OCI-LY7 (cell line): ENCODE measurements around the gene TMOD3.

ENCODE experiments used
- EZH2phosphoT487 ChIP-seq: fragments of 200-600 bp; sonication (generic); IDR thresholded peaks from 2 replicates; pipeline ENCODE4 v1.6.1; 2018; ENCODE audit warnings: low read depth, borderline replicate concordance, mild to moderate bottlenecking, mixed run types, antibody characterized with exemption, low read length, moderate library complexity, mixed read lengths
- TF ChIP-seq, protein P1 (sequence below): fragments of 200-600 bp; sonication (generic); conservative IDR thresholded peaks from 2 replicates; pipeline ENCODE4 v1.5.1; 2014; ENCODE audit warnings: mild to moderate bottlenecking, antibody characterized with exemption, low read length, moderate library complexity, mixed read lengths

GRCh38 chr15:51861557-51862359 lies 32.3 kb downstream of the TMOD3 start:
- TF ChIP-seq, protein P1, sequence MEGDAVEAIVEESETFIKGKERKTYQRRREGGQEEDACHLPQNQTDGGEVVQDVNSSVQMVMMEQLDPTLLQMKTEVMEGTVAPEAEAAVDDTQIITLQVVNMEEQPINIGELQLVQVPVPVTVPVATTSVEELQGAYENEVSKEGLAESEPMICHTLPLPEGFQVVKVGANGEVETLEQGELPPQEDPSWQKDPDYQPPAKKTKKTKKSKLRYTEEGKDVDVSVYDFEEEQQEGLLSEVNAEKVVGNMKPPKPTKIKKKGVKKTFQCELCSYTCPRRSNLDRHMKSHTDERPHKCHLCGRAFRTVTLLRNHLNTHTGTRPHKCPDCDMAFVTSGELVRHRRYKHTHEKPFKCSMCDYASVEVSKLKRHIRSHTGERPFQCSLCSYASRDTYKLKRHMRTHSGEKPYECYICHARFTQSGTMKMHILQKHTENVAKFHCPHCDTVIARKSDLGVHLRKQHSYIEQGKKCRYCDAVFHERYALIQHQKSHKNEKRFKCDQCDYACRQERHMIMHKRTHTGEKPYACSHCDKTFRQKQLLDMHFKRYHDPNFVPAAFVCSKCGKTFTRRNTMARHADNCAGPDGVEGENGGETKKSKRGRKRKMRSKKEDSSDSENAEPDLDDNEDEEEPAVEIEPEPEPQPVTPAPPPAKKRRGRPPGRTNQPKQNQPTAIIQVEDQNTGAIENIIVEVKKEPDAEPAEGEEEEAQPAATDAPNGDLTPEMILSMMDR = no peak
- no peak for TF ChIP-seq EZH2phosphoT487
